Immature natural killer cell (primary cell): ENCODE data around the gene ARHGEF38. TPM values are rescaled to one million over a fixed set of nuclear protein-coding genes. Genes with fewer than 3 reads are reported as not detected.

Source experiments
- DNase-seq, 3 donors: peaks; one replicate each; pipeline ENCODE4 v3.0.0; 2022; ENCODE audit warnings: mixed read lengths in 1 of 3
- H3K27ac Mint-ChIP-seq, 6 donors: one replicate each; pipeline ENCODE4 v1.8.0; 2020; ENCODE audit warnings: mixed read lengths in 6 of 6, mild to moderate bottlenecking in 5 of 6, inconsistent platforms in 4 of 6, moderate library complexity in 3 of 6
- H3K27me3 Mint-ChIP-seq, 3 donors: one replicate each; pipeline ENCODE4 v1.8.0; 2020 to 2021; ENCODE audit warnings: low read depth in 3 of 3, mild to moderate bottlenecking in 3 of 3, mixed read lengths in 3 of 3, moderate library complexity in 3 of 3, inconsistent platforms in 1 of 3
- H3K36me3 Mint-ChIP-seq, 3 donors: one replicate each; pipeline ENCODE4 v1.8.0; 2020; ENCODE audit warnings: mixed read lengths in 3 of 3, inconsistent platforms in 2 of 3, mild to moderate bottlenecking in 2 of 3
- H3K4me1 Mint-ChIP-seq, 2 donors: one replicate each; pipeline ENCODE4 v1.8.0; 2020; ENCODE audit warnings: inconsistent platforms in 2 of 2, mild to moderate bottlenecking in 2 of 2, mixed read lengths in 2 of 2, moderate library complexity in 1 of 2
- H3K4me3 Mint-ChIP-seq, 5 donors: one replicate each; pipeline ENCODE4 v1.8.0; 2020; ENCODE audit warnings: mild to moderate bottlenecking in 5 of 5, mixed read lengths in 5 of 5, inconsistent platforms in 3 of 5, moderate library complexity in 3 of 5
- H3K9me3 Mint-ChIP-seq, 6 donors: one replicate each; pipeline ENCODE4 v1.8.0; 2020; ENCODE audit warnings: mild to moderate bottlenecking in 6 of 6, mixed read lengths in 6 of 6, inconsistent platforms in 4 of 6, moderate library complexity in 3 of 6
- polyA plus RNA-seq, 3 donors: library from polyadenylated mRNA; unstranded; fragments of 300-500 nt; fragmentation: Illumina TruSeq; gene quantifications; one replicate each; pipeline ENCODE4 v1.2.3, GENCODE V29; 2021

The ARHGEF38 gene
- polyA plus RNA-seq, 3 donors from 2014 or later = not detected

- peaks cover 0 to 2% (median under 1%) of the 10 kb centered on the region in 3 donors for H3K27me3 Mint-ChIP-seq
- H3K36me3 Mint-ChIP-seq = no peaks in the 10 kb centered on the region
- no peak overlapping the region for H3K4me3 Mint-ChIP-seq
- no peaks in the 10 kb centered on the region for H3K4me1 Mint-ChIP-seq
- DNase-seq = no peak
- peaks cover 0 to 2% (median 0%) of the 10 kb centered on the region in 6 donors for H3K9me3 Mint-ChIP-seq
- H3K27ac Mint-ChIP-seq = no peak overlapping the region
Measured at GRCh38 chr4:105572296-105572695, 19.9 kb downstream of the ARHGEF38 start.

DNA sequence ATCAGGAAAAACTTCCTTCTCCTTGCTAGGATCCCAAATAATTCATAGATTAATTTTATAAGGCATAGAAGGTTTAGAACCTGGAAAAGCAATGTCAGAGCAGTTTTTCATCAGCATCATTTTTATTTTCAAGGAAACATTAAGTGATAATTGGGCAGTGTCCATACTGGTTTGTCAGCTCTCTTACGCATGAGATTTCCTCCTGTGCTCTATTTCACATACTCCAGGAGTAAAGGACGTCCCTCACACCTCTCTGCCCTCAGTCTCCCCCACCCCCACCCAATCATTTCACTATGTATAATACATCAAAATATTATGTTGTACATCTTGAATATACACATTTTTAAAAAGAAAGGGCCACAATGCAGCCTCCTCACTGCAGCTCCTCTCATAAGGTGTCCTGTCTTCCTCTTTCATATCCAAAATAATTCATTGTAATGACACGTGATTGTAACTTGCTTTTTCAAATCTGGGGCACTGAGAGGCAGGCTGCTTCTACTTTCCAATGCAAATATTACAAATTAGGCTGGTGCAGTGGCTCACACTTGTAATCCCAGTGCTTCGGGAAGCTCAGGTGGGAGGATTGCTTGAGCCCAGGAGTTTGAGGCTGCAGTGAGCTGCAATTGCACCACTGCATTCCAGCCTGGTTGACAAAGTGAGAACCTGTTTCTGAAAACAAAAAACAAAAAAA, 34.4 kb downstream of the ARHGEF38 start:
- Mint-ChIP-seq H3K27ac (no peak overlapping the region), H3K27me3 (peaks cover 0 to 5% (median 3%) of the 10 kb centered on the region in 3 donors), H3K36me3 (no peaks in the 10 kb centered on the region), H3K4me1 (peaks cover 0 to 9% of the 10 kb centered on the region in 2 donors), H3K9me3 (no peaks in the 10 kb centered on the region), H3K4me3 (no peak overlapping the region)
- DNase-seq = no peak

GRCh38 chr4:105587841-105588240, 35.4 kb downstream of the ARHGEF38 start:
- Mint-ChIP-seq H3K9me3 (peaks cover 0 to 2% (median 0%) of the 10 kb centered on the region in 6 donors), H3K27me3 (peaks cover 0 to 7% (median 3%) of the 10 kb centered on the region in 3 donors), H3K4me3 (no peak overlapping the region), H3K27ac (no peak overlapping the region), H3K4me1 (peaks cover 0 to 9% of the 10 kb centered on the region in 2 donors), H3K36me3 (no peaks in the 10 kb centered on the region)
- DNase-seq = no peak

DNA sequence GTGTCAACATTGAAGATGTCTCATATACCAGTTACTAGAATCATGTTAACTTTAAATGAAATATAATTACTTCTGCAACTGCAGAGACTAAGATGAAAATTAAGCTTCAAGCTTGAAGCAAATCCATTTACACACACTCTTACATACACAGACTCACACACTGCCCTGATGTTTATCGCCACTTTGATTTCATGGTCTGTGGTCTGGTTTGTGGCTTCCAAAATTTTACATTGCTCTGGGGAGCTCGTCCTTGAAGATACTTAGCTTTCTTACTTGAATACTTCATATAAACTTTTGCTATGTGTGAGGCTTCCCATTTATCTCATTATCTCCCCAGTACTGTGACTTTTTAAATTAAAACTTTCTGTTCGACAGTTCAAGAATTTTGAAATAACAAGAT, 35.8 kb downstream of the ARHGEF38 start:
- Mint-ChIP-seq H3K9me3 (peaks cover 0 to 2% (median 0%) of the 10 kb centered on the region in 6 donors), H3K27me3 (peaks cover 0 to 4% (median 3%) of the 10 kb centered on the region in 3 donors), H3K4me1 (peaks cover 0 to 9% of the 10 kb centered on the region in 2 donors), H3K36me3 (no peaks in the 10 kb centered on the region), H3K27ac (no peak overlapping the region), H3K4me3 (no peak overlapping the region)
- DNase-seq = no peak

DNA sequence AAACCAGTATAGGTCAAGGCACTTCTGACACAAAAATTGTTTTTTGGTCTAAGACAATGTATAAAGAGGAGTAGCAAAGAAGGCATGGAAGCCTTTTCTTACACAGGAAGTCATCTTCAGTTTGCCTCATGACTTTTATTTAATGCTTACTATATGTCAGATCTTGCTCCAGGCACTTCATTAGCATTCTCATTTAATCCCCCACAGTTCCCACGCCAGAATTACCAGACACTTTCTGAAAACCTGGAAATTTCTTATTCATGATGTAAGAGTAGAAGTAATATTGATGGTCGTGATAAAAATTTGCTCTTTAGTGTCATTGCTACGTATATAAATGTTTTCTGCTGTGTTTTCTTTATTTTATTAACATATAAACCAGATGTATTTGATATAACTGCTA, 39.2 kb downstream of the ARHGEF38 start:
- Mint-ChIP-seq H3K4me1 (peaks cover 0 to 9% of the 10 kb centered on the region in 2 donors), H3K4me3 (no peak overlapping the region), H3K9me3 (peaks cover 0 to 2% (median 0%) of the 10 kb centered on the region in 6 donors), H3K27ac (no peak overlapping the region), H3K27me3 (peaks cover 0 to 3% (median 3%) of the 10 kb centered on the region in 3 donors), H3K36me3 (no peaks in the 10 kb centered on the region)
- DNase-seq = no peak

DNA sequence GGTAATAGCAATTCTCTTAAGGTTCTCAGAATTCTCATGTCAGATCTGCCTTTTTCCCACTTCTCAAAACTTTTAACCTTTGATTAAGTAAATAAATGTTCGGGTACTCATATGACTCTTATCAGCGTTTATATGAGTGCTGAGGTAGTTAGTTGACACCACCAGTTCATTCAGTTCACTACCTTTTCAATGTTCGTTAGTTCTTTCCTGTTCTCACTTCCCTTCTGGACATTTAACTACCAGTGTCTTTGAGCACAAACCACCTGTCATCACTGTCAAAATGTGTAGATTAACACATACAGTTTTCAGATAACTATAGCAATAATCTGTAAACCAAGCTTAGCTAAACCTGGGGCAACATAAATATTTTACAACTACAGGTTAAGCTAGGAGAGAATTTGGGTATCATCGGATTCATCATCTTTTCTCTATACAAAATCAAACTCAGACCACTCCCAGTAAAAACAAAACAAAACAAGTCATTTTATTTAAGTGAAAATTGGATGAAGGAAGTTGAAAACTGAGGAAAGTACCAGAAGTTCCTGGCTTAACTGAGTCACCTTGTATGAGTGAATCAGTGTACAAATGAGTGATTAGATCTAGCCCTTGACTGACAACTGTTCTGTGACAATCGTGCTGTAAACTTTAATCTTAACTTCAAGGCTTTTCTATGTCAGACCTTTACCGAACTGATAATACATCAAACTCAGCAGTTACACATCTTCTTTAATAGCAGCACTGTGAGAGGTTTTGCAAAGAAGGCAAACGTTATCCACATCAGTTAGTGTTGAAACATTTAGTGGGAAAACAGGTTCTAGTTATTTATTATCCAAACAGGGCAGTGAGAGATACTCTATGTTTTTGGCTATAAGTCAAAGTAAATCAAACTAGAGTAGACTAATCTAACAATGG, 41.9 kb downstream of the ARHGEF38 start:
- no peak overlapping the region for H3K27ac Mint-ChIP-seq
- peaks cover 0 to 3% (median 2%) of the 10 kb centered on the region in 3 donors for H3K27me3 Mint-ChIP-seq
- H3K4me3 Mint-ChIP-seq = no peak overlapping the region
- no peaks in the 10 kb centered on the region for H3K4me1 Mint-ChIP-seq
- no peak for DNase-seq
- peaks cover 0 to 3% (median 0%) of the 10 kb centered on the region in 6 donors for H3K9me3 Mint-ChIP-seq
- H3K36me3 Mint-ChIP-seq = no peaks in the 10 kb centered on the region

GRCh38 chr4:105596684-105597083, 44.3 kb downstream of the ARHGEF38 start:
- Mint-ChIP-seq H3K4me3 (no peak overlapping the region), H3K27ac (no peak overlapping the region), H3K27me3 (peaks cover 0 to 3% (median 2%) of the 10 kb centered on the region in 3 donors), H3K4me1 (no peaks in the 10 kb centered on the region), H3K9me3 (peaks cover 0 to 3% (median 0%) of the 10 kb centered on the region in 6 donors), H3K36me3 (no peaks in the 10 kb centered on the region)
- DNase-seq = no peak

DNA sequence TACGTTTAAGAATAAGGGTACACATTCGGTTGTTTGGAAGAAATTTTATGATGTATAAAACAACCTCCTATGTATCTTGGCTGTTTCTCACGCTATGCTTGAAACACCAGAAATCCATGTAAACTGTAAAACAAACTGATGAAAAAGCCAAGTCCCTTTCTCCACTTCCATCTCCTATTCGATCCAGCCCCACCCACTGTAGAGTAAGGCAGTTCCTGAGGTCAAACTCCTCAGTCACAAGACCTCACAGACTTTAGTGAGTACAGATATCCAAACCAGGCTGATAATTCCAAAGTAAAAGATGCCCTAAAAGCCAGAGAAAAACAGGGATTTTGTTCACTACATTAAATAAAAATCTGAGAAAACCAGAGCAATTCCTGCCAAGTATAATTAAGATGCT, 45.6 kb downstream of the ARHGEF38 start:
- no peak overlapping the region for H3K27ac Mint-ChIP-seq

DNA sequence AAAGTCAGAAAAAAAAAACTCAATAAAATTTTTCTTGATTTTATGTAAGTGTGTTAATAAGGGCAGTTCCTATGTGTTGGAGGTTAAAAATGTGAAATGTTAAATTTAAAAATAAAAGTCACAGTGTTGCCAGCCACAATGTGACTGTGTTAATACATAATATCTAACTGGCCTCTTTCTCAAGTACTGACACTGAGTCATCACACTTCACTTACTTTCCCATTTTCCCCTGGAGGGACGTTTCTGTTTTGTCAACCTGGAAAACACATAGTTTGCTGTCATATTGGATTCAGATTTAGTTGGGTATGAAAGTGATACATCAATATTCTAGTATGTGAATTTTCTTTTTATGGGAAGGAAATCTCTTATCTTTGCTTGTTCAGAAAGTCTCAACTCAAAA, 46.4 kb downstream of the ARHGEF38 start:
- DNase-seq = no peak
- Mint-ChIP-seq H3K27ac (no peak overlapping the region), H3K9me3 (peaks cover 0 to 3% (median 0%) of the 10 kb centered on the region in 6 donors), H3K27me3 (peaks cover 0 to 2% (median 0%) of the 10 kb centered on the region in 3 donors), H3K4me3 (no peak overlapping the region), H3K36me3 (no peaks in the 10 kb centered on the region), H3K4me1 (no peaks in the 10 kb centered on the region)

More for the DNA sequence above, 45.6 kb downstream of the ARHGEF38 start:
- DNase-seq = no peak
- Mint-ChIP-seq H3K4me3 (no peak overlapping the region), H3K4me1 (no peaks in the 10 kb centered on the region), H3K27me3 (peaks cover 0 to 2% (median 0%) of the 10 kb centered on the region in 3 donors), H3K9me3 (peaks cover 0 to 3% (median 0%) of the 10 kb centered on the region in 6 donors), H3K36me3 (no peaks in the 10 kb centered on the region)

DNA sequence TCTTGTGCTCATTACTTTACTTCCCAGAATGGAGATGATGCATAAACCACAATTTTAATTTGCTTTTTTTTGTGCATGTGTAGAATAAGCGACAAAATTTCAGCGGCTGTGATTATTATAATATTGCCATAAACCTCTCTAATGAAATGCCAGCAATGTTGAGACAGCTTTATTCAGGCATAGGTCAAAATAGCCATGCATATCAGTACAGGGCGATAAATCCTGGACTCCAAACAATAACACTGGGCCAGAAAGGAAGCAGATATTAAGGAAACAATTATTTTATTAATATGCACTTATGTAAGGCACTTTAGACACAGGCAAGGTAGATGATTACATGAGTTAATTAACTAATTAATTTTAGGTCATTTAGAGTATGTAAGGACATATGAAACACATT, 47.1 kb downstream of the ARHGEF38 start:
- peaks cover 0 to 2% (median 0%) of the 10 kb centered on the region in 3 donors for H3K27me3 Mint-ChIP-seq
- no peak overlapping the region for H3K4me3 Mint-ChIP-seq
- H3K36me3 Mint-ChIP-seq = no peaks in the 10 kb centered on the region
- H3K4me1 Mint-ChIP-seq = no peaks in the 10 kb centered on the region
- H3K9me3 Mint-ChIP-seq = peaks cover 0 to 3% (median 0%) of the 10 kb centered on the region in 6 donors
- no peak overlapping the region for H3K27ac Mint-ChIP-seq
- no peak for DNase-seq

DNA sequence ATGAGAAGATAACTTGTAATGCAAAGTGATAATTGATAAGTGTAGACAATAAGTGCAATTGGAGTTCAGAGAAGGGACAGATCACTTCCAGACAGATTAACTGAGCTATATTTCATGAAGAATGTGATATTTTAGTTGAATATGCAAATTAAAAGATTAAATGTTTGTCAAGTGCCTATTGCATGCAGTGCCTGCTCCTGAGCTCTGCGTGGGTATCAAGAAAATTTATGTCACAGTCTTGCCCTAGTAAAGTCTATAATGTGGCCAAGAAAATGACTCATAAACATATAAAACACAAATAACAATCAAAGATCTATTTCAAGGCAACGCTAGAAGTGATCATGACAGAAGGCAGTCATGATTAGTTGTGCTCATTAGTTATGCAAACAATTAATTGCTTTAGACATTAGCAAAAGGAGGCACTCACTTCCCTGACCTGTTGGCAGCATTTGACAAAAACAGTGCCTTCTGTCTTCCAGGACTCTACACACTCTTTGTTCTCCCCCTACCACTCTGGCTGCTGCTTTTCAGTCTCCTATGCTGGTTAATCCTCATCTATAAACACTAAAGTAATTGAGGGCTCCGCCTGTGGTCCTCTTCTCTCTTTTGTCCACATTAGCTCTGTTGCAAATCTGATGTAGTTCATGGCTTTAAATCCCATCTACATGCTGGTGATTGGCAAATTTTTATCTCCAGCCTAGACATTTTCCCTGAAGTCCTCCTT, 47.7 kb downstream of the ARHGEF38 start:
- Mint-ChIP-seq H3K9me3 (peaks cover 0 to 3% (median 0%) of the 10 kb centered on the region in 6 donors), H3K27ac (no peak overlapping the region), H3K27me3 (peaks cover 0 to 2% (median 0%) of the 10 kb centered on the region in 3 donors), H3K4me1 (no peaks in the 10 kb centered on the region), H3K4me3 (no peak overlapping the region), H3K36me3 (no peaks in the 10 kb centered on the region)
- DNase-seq = no peak

GRCh38 chr4:105600951-105601350, 48.5 kb downstream of the ARHGEF38 start:
- DNase-seq = no peak
- Mint-ChIP-seq H3K36me3 (no peaks in the 10 kb centered on the region), H3K9me3 (peaks cover 0 to 2% (median 1%) of the 10 kb centered on the region in 6 donors), H3K4me3 (no peak overlapping the region), H3K4me1 (no peaks in the 10 kb centered on the region), H3K27ac (no peak overlapping the region), H3K27me3 (peaks cover 0 to 3% (median 0%) of the 10 kb centered on the region in 3 donors)

GRCh38 chr4:105601406-105601805, 49.0 kb downstream of the ARHGEF38 start:
- no peak for DNase-seq
- no peak overlapping the region for H3K27ac Mint-ChIP-seq
- H3K4me1 Mint-ChIP-seq = no peaks in the 10 kb centered on the region
- H3K36me3 Mint-ChIP-seq = no peaks in the 10 kb centered on the region
- peaks cover 0 to 3% (median 0%) of the 10 kb centered on the region in 3 donors for H3K27me3 Mint-ChIP-seq
- no peak overlapping the region for H3K4me3 Mint-ChIP-seq
- H3K9me3 Mint-ChIP-seq = peaks cover 0 to 2% (median under 1%) of the 10 kb centered on the region in 6 donors
